Neural cell (in vitro differentiated cells): ENCODE measurements around the gene TDRD10.

Source experiments
- EP300 ChIP-seq: fragments of 450-650 bp; conservative IDR thresholded peaks from 2 replicates; pipeline ENCODE4 v1.6.1; 2014; ENCODE audit warnings: antibody characterized with exemption, mild to moderate bottlenecking, moderate library complexity; ENCODE audit not compliant: poor library complexity, severe bottlenecking
- EZH2 ChIP-seq: fragments of 200-600, 300-800 bp; shearing (Covaris generic), sonication (generic); IDR thresholded peaks from 2 replicates; pipeline ENCODE4 v1.6.1; 2014; ENCODE audit warnings: antibody characterized with exemption, low read length, borderline replicate concordance, mild to moderate bottlenecking; ENCODE audit not compliant: insufficient read depth, poor library complexity, severe bottlenecking
- POLR2AphosphoS5 ChIP-seq: IDR thresholded peaks from 2 replicates; pipeline ENCODE4 v1.6.1; 2012
- RAD21 ChIP-seq: fragments of 450-650 bp; conservative IDR thresholded peaks from 2 replicates; pipeline ENCODE4 v1.6.1; 2014; ENCODE audit warnings: antibody characterized with exemption, mild to moderate bottlenecking, moderate library complexity
- SMC3 ChIP-seq: fragments of 450-650 bp; conservative IDR thresholded peaks from 2 replicates; pipeline ENCODE4 v1.6.1; 2014; ENCODE audit warnings: antibody characterized with exemption, mild to moderate bottlenecking, moderate library complexity; ENCODE audit not compliant: poor library complexity
- TF ChIP-seq, protein P1 (sequence below): IDR thresholded peaks from 2 replicates; pipeline ENCODE4 v1.6.1; 2012; ENCODE audit warnings: borderline replicate concordance
- TF ChIP-seq, protein P2 (sequence below): fragments of 450-650 bp; IDR thresholded peaks from 2 replicates; pipeline ENCODE4 v1.5.1; 2014; ENCODE audit warnings: antibody characterized with exemption, mild to moderate bottlenecking, moderate library complexity; ENCODE audit not compliant: poor library complexity, severe bottlenecking

DNA sequence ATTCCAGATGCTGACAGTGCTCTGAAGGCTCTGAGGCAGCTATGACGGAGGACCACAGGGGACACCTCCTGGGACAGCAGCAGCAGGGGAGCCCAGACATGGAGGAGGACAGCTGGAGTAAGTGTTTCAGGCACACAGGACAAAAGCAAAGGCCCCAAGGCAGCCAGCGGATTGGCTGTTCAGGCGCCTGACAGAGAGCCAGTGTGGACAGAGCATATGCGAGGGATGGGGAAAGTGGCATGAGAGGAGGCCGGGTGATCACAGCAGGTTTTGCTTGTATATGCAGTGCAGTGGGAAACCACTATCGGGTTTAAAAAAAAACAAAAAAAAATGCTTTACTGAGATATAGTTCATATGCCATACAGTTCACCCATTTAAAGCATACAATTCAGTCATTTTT lies 84.6 kb downstream of the TDRD10 start:
- TF ChIP-seq EP300 (no peak), SMC3 (no peak), EZH2 (no peak), RAD21 (no peak), POLR2AphosphoS5 (no peak)
- TF ChIP-seq, protein P1, sequence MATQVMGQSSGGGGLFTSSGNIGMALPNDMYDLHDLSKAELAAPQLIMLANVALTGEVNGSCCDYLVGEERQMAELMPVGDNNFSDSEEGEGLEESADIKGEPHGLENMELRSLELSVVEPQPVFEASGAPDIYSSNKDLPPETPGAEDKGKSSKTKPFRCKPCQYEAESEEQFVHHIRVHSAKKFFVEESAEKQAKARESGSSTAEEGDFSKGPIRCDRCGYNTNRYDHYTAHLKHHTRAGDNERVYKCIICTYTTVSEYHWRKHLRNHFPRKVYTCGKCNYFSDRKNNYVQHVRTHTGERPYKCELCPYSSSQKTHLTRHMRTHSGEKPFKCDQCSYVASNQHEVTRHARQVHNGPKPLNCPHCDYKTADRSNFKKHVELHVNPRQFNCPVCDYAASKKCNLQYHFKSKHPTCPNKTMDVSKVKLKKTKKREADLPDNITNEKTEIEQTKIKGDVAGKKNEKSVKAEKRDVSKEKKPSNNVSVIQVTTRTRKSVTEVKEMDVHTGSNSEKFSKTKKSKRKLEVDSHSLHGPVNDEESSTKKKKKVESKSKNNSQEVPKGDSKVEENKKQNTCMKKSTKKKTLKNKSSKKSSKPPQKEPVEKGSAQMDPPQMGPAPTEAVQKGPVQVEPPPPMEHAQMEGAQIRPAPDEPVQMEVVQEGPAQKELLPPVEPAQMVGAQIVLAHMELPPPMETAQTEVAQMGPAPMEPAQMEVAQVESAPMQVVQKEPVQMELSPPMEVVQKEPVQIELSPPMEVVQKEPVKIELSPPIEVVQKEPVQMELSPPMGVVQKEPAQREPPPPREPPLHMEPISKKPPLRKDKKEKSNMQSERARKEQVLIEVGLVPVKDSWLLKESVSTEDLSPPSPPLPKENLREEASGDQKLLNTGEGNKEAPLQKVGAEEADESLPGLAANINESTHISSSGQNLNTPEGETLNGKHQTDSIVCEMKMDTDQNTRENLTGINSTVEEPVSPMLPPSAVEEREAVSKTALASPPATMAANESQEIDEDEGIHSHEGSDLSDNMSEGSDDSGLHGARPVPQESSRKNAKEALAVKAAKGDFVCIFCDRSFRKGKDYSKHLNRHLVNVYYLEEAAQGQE, result no peak
- TF ChIP-seq, protein P2, sequence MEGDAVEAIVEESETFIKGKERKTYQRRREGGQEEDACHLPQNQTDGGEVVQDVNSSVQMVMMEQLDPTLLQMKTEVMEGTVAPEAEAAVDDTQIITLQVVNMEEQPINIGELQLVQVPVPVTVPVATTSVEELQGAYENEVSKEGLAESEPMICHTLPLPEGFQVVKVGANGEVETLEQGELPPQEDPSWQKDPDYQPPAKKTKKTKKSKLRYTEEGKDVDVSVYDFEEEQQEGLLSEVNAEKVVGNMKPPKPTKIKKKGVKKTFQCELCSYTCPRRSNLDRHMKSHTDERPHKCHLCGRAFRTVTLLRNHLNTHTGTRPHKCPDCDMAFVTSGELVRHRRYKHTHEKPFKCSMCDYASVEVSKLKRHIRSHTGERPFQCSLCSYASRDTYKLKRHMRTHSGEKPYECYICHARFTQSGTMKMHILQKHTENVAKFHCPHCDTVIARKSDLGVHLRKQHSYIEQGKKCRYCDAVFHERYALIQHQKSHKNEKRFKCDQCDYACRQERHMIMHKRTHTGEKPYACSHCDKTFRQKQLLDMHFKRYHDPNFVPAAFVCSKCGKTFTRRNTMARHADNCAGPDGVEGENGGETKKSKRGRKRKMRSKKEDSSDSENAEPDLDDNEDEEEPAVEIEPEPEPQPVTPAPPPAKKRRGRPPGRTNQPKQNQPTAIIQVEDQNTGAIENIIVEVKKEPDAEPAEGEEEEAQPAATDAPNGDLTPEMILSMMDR, result no peak
